ENCODE measurements around the gene KDR. TPM values are rescaled to one million over a fixed set of nuclear protein-coding genes. Genes with fewer than 3 reads are reported as not detected.

The KDR gene
- total and polyA plus RNA-seq, 9 of the 15 experiments (the other 6 are each of a cell fraction or from before 2014, with no cell fraction given): 0.13 TPM; not detected in 8

GRCh38 chr4:55051532-55051931 lies 73.9 kb downstream of the KDR start:
- Histone ChIP-seq H3K36me3 (ENCODE audit: control insufficient read depth, insufficient read depth, low read length) (no peaks in the 10 kb centered on the region), H3K4me2 (ENCODE audit: insufficient read depth, low read length) (no peak overlapping the region), H3K27me3 (ENCODE audit: control insufficient read depth in 2 of 2, insufficient read depth in 2 of 2, low read length in 2 of 2) (no peaks in the 10 kb centered on the region), H4K20me1 (replicated peaks; ENCODE audit: control insufficient read depth, insufficient read depth, low read length) (no peaks in the 10 kb centered on the region), H2AFZ (ENCODE audit: low read depth, low read length) (no peak overlapping the region), H3K4me1 (replicated peaks in 1 of 2; ENCODE audit: control insufficient read depth in 2 of 2, insufficient read depth in 2 of 2, low read length in 2 of 2) (no peaks in the 10 kb centered on the region), H3K4me3 (no peak overlapping the region), H3K9me1 (ENCODE audit: control insufficient read depth, insufficient read depth, low read length) (no peaks in the 10 kb centered on the region), H3K9me3 (replicated peaks; ENCODE audit: control insufficient read depth, insufficient read depth, low read depth, low read length) (no peaks in the 10 kb centered on the region), H3K9ac (ENCODE audit: insufficient read depth in 1 of 2, low read depth in 2 of 2, low read length in 2 of 2) (no peak overlapping the region), H3K27ac (ENCODE audit: extremely low read depth, low read depth, low read length) (no peak overlapping the region), H3K79me2 (ENCODE audit: control insufficient read depth, insufficient read depth, low read length) (no peaks in the 10 kb centered on the region)
- ChIA-PET CTCF (ENCODE audit: low intra/inter-chr PET ratio) (no interaction called here), POLR2A (no interaction called here)
- BruUV-seq (replicated peaks): no TSS peak
- FAIRE-seq (no peak), ATAC-seq (no peak), DNase-seq (ENCODE audit: extremely low read depth in 1 of 4, low spot score in 3 of 4) (no peak)
- intact Hi-C loops (cut with micrococcal nuclease) (no loop called here), in situ Hi-C loops (cut with MboI) (no loop called here)
- TF ChIP-seq SIN3B (IDR thresholded peaks at IDR 0.05; ENCODE audit: low read depth) (no peak), CEBPB (tag; IDR thresholded peaks at IDR 0.05) (no peak), ETV5 (CRISPR knock-in tag; IDR thresholded peaks at IDR 0.05; ENCODE audit: low read depth) (no peak), ARID2 (IDR thresholded peaks at IDR 0.05) (no peak), TGIF2 (CRISPR knock-in tag; IDR thresholded peaks at IDR 0.05) (no peak), ZFP30 (CRISPR knock-in tag; IDR thresholded peaks at IDR 0.05; ENCODE audit: borderline replicate concordance) (no peak), NUFIP1 (IDR thresholded peaks at IDR 0.05; ENCODE audit: partially characterized antibody) (no peak), PRPF4 (IDR thresholded peaks at IDR 0.05; ENCODE audit: insufficient read depth, low read depth, low read length, poor library complexity, severe bottlenecking) (no peak), PATZ1 (CRISPR knock-in tag; IDR thresholded peaks at IDR 0.05; ENCODE audit: borderline replicate concordance) (no peak), TSC22D4 (tag; IDR thresholded peaks at IDR 0.05) (no peak), FOXK1 (CRISPR knock-in tag; IDR thresholded peaks at IDR 0.05; ENCODE audit: borderline replicate concordance) (no peak), ZKSCAN3 (CRISPR knock-in tag; IDR thresholded peaks at IDR 0.05) (no peak)
- TF ChIP-seq, protein P1, sequence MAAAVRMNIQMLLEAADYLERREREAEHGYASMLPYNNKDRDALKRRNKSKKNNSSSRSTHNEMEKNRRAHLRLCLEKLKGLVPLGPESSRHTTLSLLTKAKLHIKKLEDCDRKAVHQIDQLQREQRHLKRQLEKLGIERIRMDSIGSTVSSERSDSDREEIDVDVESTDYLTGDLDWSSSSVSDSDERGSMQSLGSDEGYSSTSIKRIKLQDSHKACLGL (CRISPR knock-in tag; IDR thresholded peaks at IDR 0.05; ENCODE audit: borderline replicate concordance, poor library complexity, severe bottlenecking): no peak
- TF ChIP-seq, protein P2, sequence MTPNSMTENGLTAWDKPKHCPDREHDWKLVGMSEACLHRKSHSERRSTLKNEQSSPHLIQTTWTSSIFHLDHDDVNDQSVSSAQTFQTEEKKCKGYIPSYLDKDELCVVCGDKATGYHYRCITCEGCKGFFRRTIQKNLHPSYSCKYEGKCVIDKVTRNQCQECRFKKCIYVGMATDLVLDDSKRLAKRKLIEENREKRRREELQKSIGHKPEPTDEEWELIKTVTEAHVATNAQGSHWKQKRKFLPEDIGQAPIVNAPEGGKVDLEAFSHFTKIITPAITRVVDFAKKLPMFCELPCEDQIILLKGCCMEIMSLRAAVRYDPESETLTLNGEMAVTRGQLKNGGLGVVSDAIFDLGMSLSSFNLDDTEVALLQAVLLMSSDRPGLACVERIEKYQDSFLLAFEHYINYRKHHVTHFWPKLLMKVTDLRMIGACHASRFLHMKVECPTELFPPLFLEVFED (CRISPR knock-in tag; conservative IDR thresholded peaks at IDR 0.05): no peak
- 0% methylated on average over 2 of the region's 2 CpGs for WGBS (ENCODE audit: insufficient coverage, low coverage, missing lambda C conversion rate)
